CD4-positive, alpha-beta T cell (primary cell): ENCODE measurements around the gene RNF32. TPM values are rescaled to one million over a fixed set of nuclear protein-coding genes. Genes with fewer than 3 reads are reported as not detected.

ENCODE experiments used
- ATAC-seq: fragments of 200-7000 bp; cut with Tn5 transposase; one replicate; pipeline ENCODE4 v1.10.0; 2022; ENCODE audit warnings: mild to moderate bottlenecking; ENCODE audit not compliant: poor library complexity
- CTCF ChIA-PET: fragments of 350-600 bp; sonication (Branson Sonifier 250); formaldehyde crosslinking; loops from one replicate; lab custom pipeline; 2021; ENCODE audit warnings: antibody characterized with exemption, inconsistent platforms; lab: Charles Lee
- POLR2A ChIA-PET: fragments of 350-600 bp; sonication (Branson Sonifier 250); formaldehyde crosslinking; loops from one replicate; lab custom pipeline; 2021; ENCODE audit warnings: antibody characterized with exemption, inconsistent platforms; lab: Charles Lee
- DNase-seq, 14 experiments: peaks; one replicate each; pipeline ENCODE4 v3.0.0-alpha.2; 2013 to 2020; ENCODE audit warnings: mixed read lengths in 2 of 14
- H3K27ac ChIP-seq, 2 donors: one replicate each; pipeline versions ENCODE4 v1.5.1 to v1.7.0; 2013; ENCODE audit warnings: low read length in 2 of 2, low read depth in 1 of 2, mild to moderate bottlenecking in 1 of 2
- H3K27me3 ChIP-seq, 2 experiments: 1 replicate in 1 of 2; 2 replicates in 1 of 2; pipeline versions ENCODE4 v1.6.1 to v1.7.0; 2013; ENCODE audit warnings: low read length in 2 of 2, control low read depth in 1 of 2, mild to moderate bottlenecking in 1 of 2, moderate library complexity in 1 of 2; ENCODE audit not compliant: insufficient read depth in 2 of 2, control insufficient read depth in 1 of 2
- H3K36me3 ChIP-seq: one replicate; pipeline ENCODE4 v1.6.1; 2013; ENCODE audit warnings: low read length, control low read depth; ENCODE audit not compliant: insufficient read depth
- H3K4me1 ChIP-seq: one replicate; pipeline ENCODE4 v1.6.1; 2013; ENCODE audit warnings: low read length, control low read depth; ENCODE audit not compliant: insufficient read depth
- H3K4me3 ChIP-seq: one replicate; pipeline ENCODE4 v1.5.1; 2013; ENCODE audit warnings: mild to moderate bottlenecking, low read length, moderate library complexity
- H3K9me3 ChIP-seq, 2 experiments: 1 replicate in 1 of 2; 2 replicates in 1 of 2; pipeline versions ENCODE4 v1.6.1 to v1.7.0; 2013; ENCODE audit warnings: low read length in 2 of 2, mild to moderate bottlenecking in 2 of 2, control low read depth in 1 of 2, moderate library complexity in 1 of 2; ENCODE audit not compliant: control insufficient read depth in 1 of 2, insufficient read depth in 1 of 2
- H3K27ac Mint-ChIP-seq: one replicate; pipeline ENCODE4 v1.8.0; 2020; ENCODE audit warnings: mixed read lengths
- H3K27me3 Mint-ChIP-seq: one replicate; pipeline ENCODE4 v1.8.0; 2021; ENCODE audit warnings: mixed read lengths
- H3K36me3 Mint-ChIP-seq: one replicate; pipeline ENCODE4 v1.8.0; 2021; ENCODE audit warnings: low read depth, mixed read lengths
- H3K4me1 Mint-ChIP-seq: one replicate; pipeline ENCODE4 v1.8.0; 2021; ENCODE audit warnings: low read depth, mixed read lengths
- H3K4me3 Mint-ChIP-seq: one replicate; pipeline ENCODE4 v1.8.0; 2020; ENCODE audit warnings: mild to moderate bottlenecking, mixed read lengths
- H3K9me3 Mint-ChIP-seq: one replicate; pipeline ENCODE4 v1.8.0; 2020; ENCODE audit warnings: mixed read lengths
- intact Hi-C, 2 experiments: fragments of 100-400 bp; cut with DNase I in 1 of 2; cut with micrococcal nuclease in 1 of 2; formaldehyde crosslinking; loops; one replicate each; pipeline versions ENCODE4 v1.15.1 to v1.9.0; 2023 to 2025; cut with DNase I, micrococcal nuclease
- total RNA-seq, 174 experiments: library from RNA in 2 of 174; stranded (reverse) in 2 of 174; gene quantifications; one replicate each; pipeline ENCODE4 v1.2.3 and lab custom pipeline; 2021 to 2026
- TF ChIP-seq, protein P1 (sequence below): fragments of 200-600 bp; IDR thresholded peaks from one replicate; pipeline ENCODE4 v1.8.0; 2022; ENCODE audit warnings: antibody characterized with exemption, mild to moderate bottlenecking

Gene RNF32
- total RNA-seq, 2 experiments from 2014 or later: 0.99 TPM; not detected in 1

DNA sequence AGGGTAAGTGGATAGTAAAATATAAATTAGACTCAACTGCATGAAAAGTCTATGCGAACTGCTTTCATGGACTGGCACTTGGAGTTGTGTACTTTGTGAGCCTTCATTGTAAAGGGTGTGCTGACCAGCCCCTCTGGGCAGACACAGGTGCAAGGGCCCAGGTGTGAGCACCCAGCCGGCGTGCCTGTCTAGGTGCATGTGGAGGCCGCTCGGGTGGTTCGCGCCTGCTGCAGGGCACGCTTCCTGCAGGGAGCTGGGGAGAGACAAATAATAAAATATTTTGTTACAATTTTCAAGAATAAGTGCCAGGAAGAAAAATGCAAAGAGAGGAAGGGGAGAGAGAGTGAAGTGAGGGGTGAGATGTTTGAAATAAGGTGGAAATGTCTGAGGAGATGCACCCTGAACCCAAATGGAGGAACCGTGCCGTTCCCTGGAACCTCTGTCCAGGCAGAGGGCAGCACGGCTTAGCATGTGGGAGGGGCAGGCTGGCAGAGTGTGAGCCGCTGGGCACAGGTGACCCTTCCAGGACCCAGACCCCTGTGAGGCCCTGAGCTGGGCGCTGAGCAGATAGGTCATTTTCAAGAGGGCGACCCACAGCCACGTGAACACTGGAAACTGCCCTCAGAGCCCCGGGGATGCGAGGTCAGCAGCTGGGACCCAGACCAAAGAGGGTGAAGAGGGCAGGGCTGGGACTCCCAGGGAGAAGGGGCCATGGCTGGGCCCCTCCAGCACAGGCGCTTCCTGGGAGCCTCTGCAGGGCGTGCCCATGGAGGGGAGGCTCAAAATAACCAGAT, 28.7 kb downstream of the RNF32 start:
- H3K27ac ChIP-seq: no peak overlapping the region
- no peak overlapping the region for H3K27ac Mint-ChIP-seq
- H3K36me3 Mint-ChIP-seq: peaks cover 24% of the 10 kb centered on the region
- TF ChIP-seq, protein P1, sequence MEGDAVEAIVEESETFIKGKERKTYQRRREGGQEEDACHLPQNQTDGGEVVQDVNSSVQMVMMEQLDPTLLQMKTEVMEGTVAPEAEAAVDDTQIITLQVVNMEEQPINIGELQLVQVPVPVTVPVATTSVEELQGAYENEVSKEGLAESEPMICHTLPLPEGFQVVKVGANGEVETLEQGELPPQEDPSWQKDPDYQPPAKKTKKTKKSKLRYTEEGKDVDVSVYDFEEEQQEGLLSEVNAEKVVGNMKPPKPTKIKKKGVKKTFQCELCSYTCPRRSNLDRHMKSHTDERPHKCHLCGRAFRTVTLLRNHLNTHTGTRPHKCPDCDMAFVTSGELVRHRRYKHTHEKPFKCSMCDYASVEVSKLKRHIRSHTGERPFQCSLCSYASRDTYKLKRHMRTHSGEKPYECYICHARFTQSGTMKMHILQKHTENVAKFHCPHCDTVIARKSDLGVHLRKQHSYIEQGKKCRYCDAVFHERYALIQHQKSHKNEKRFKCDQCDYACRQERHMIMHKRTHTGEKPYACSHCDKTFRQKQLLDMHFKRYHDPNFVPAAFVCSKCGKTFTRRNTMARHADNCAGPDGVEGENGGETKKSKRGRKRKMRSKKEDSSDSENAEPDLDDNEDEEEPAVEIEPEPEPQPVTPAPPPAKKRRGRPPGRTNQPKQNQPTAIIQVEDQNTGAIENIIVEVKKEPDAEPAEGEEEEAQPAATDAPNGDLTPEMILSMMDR: no peak
- H3K4me1 ChIP-seq: no peaks in the 10 kb centered on the region
- intact Hi-C loops: no loop called here
- H3K4me1 Mint-ChIP-seq: no peaks in the 10 kb centered on the region
- H3K27me3 ChIP-seq: no peaks in the 10 kb centered on the region
- H3K9me3 Mint-ChIP-seq: no peaks in the 10 kb centered on the region
- DNase-seq (no peak), ATAC-seq (no peak)
- H3K27me3 Mint-ChIP-seq: no peaks in the 10 kb centered on the region
- no peaks in the 10 kb centered on the region for H3K9me3 ChIP-seq
- H3K36me3 ChIP-seq: peaks cover 4% of the 10 kb centered on the region
- H3K4me3 Mint-ChIP-seq: no peak overlapping the region
- ChIA-PET POLR2A (no interaction called here), CTCF (no interaction called here)
- H3K4me3 ChIP-seq: no peak overlapping the region

DNA sequence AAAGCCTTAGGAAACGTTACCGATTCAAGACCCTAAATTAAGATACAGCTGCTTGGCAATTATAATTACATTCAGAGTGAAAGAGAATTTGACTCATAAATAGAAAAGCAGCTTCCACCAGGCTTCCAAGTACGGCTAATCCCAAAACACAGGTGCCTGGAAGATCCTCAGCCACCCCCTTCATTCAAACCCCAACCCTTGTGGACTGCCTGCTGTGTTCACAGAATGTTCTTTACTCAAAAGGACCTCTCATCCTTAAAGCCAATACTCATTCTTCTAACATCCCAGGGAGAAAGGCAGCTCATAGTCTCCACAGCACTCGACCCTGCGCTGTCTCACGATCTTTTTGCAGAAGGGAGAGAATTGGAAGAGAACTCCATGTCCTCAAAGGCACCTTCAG, 32.9 kb downstream of the RNF32 start:
- no peak for DNase-seq
- Histone ChIP-seq H3K27me3 (no peaks in the 10 kb centered on the region), H3K36me3 (peaks cover 29% of the 10 kb centered on the region), H3K4me3 (no peak overlapping the region), H3K27ac (no peak overlapping the region), H3K9me3 (no peaks in the 10 kb centered on the region), H3K4me1 (no peaks in the 10 kb centered on the region)
- no peak overlapping the region for H3K4me3 Mint-ChIP-seq
- no peaks in the 10 kb centered on the region for H3K9me3 Mint-ChIP-seq
- intact Hi-C loops: no loop called here
- ATAC-seq: no peak
- ChIA-PET CTCF (no interaction called here), POLR2A (no interaction called here)
- H3K4me1 Mint-ChIP-seq: no peaks in the 10 kb centered on the region
- TF ChIP-seq, protein P1: no peak
- H3K36me3 Mint-ChIP-seq: peaks cover 62% of the 10 kb centered on the region
- no peak overlapping the region for H3K27ac Mint-ChIP-seq
- H3K27me3 Mint-ChIP-seq: no peaks in the 10 kb centered on the region

- Mint-ChIP-seq H3K27me3 (no peaks in the 10 kb centered on the region), H3K36me3 (peaks cover 67% of the 10 kb centered on the region), H3K4me1 (no peaks in the 10 kb centered on the region), H3K9me3 (no peaks in the 10 kb centered on the region), H3K4me3 (no peak overlapping the region), H3K27ac (no peak overlapping the region)
- Histone ChIP-seq H3K27me3 (no peaks in the 10 kb centered on the region), H3K4me1 (no peaks in the 10 kb centered on the region), H3K27ac (no peak overlapping the region), H3K9me3 (no peaks in the 10 kb centered on the region), H3K4me3 (no peak overlapping the region), H3K36me3 (peaks cover 34% of the 10 kb centered on the region)
- ChIA-PET POLR2A (no interaction called here), CTCF (no interaction called here)
- DNase-seq (no peak), ATAC-seq (no peak)
- intact Hi-C loops: no loop called here
- TF ChIP-seq, protein P1: no peak
Measured at GRCh38 chr7:156673902-156674301, 33.3 kb downstream of the RNF32 start.
